Measurements from ENCODE around the gene ITSN1.

The ITSN1 gene

GRCh38 chr21:33931799-33932390, 289.6 kb downstream of the ITSN1 start:
- Histone ChIP-seq H3K4me3 (ENCODE audit: low read length) (peak overlapping the region; percentile 65), H3K9ac (ENCODE audit: low read depth, low read length) (peak overlapping the region; percentile 74), H3K27me3 (ENCODE audit: control insufficient read depth, insufficient read depth, low read length) (no peaks in the 10 kb centered on the region), H3K4me1 (ENCODE audit: control insufficient read depth, insufficient read depth, low read length) (peaks cover 12% of the 10 kb centered on the region), H3K9me3 (replicated peaks; ENCODE audit: low read length) (no peaks in the 10 kb centered on the region), H3K36me3 (ENCODE audit: insufficient read depth, low read length) (no peaks in the 10 kb centered on the region), H3K4me2 (ENCODE audit: low read length) (peak overlapping the region; percentile 80)

DNA sequence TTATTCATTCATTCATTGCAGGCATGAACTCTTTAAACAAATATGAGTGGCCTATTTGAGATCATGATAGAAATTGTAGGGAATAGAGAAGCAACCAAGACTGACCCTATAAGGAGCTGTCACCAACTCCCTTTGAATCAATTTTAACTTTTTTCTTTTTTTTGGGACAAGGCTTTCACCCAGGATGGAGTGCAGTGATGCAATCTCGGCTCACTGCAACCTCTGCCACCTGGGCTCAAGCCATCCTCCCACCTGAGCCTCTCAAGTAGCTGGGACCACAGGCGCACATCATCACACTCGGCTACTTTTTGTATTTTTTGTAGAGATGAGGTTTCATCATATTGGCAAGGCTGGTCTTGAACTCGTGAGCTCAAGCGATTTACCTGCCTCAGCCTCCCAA, 290.4 kb downstream of the ITSN1 start:
- H3K4me1 ChIP-seq (ENCODE audit: control insufficient read depth, insufficient read depth, low read length): peaks cover 12% of the 10 kb centered on the region
- peak overlapping the region; percentile 74 for H3K9ac ChIP-seq (ENCODE audit: low read depth, low read length)
- H3K27me3 ChIP-seq (ENCODE audit: control insufficient read depth, insufficient read depth, low read length): no peaks in the 10 kb centered on the region
- H3K4me2 ChIP-seq (ENCODE audit: low read length): peak overlapping the region; percentile 80
- H3K36me3 ChIP-seq (ENCODE audit: insufficient read depth, low read length): no peaks in the 10 kb centered on the region
- peak overlapping the region; percentile 65 for H3K4me3 ChIP-seq (ENCODE audit: low read length)
- H3K9me3 ChIP-seq (replicated peaks; ENCODE audit: low read length): no peaks in the 10 kb centered on the region

- H3K4me2 ChIP-seq (ENCODE audit: low read length): no peak overlapping the region
- no peak overlapping the region for H3K9ac ChIP-seq (ENCODE audit: low read depth, low read length)
- H3K9me3 ChIP-seq (replicated peaks; ENCODE audit: low read length): no peaks in the 10 kb centered on the region
- peaks cover 19% of the 10 kb centered on the region for H3K4me1 ChIP-seq (ENCODE audit: control insufficient read depth, insufficient read depth, low read length)
- no peak overlapping the region for H3K4me3 ChIP-seq (ENCODE audit: low read length)
- H3K27me3 ChIP-seq (ENCODE audit: control insufficient read depth, insufficient read depth, low read length): no peaks in the 10 kb centered on the region
- no peaks in the 10 kb centered on the region for H3K36me3 ChIP-seq (ENCODE audit: insufficient read depth, low read length)
Observed at GRCh38 chr21:33936301-33937038, 294.2 kb downstream of the ITSN1 start.

DNA sequence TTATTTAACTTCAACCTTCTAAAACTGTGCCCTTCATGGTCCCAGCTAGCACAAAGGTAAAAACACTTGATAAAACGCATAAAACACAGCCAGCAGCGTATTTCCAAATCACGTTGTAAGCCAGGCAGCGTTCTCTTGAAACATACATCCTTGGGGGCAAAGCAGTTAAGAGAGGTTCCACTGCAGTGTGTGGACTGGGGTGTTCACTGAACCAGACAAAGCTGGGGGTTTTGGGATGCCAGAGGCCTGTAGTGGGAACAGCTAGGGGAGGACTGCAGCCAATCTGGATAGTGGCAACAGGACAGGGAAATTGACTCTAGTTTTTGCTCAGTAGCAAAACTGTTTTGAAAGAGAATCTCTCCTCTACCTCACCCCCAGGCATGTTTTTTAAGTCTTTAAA, 294.8 kb downstream of the ITSN1 start:
- no peak overlapping the region for H3K9ac ChIP-seq (ENCODE audit: low read depth, low read length)
- no peak overlapping the region for H3K4me3 ChIP-seq (ENCODE audit: low read length)
- no peak overlapping the region for H3K4me2 ChIP-seq (ENCODE audit: low read length)
- peaks cover 16% of the 10 kb centered on the region for H3K4me1 ChIP-seq (ENCODE audit: control insufficient read depth, insufficient read depth, low read length)
- H3K27me3 ChIP-seq (ENCODE audit: control insufficient read depth, insufficient read depth, low read length): no peaks in the 10 kb centered on the region
- H3K36me3 ChIP-seq (ENCODE audit: insufficient read depth, low read length): no peaks in the 10 kb centered on the region
- no peaks in the 10 kb centered on the region for H3K9me3 ChIP-seq (replicated peaks; ENCODE audit: low read length)

GRCh38 chr21:33937931-33938339, 295.6 kb downstream of the ITSN1 start:
- no peaks in the 10 kb centered on the region for H3K36me3 ChIP-seq (ENCODE audit: insufficient read depth, low read length)

DNA sequence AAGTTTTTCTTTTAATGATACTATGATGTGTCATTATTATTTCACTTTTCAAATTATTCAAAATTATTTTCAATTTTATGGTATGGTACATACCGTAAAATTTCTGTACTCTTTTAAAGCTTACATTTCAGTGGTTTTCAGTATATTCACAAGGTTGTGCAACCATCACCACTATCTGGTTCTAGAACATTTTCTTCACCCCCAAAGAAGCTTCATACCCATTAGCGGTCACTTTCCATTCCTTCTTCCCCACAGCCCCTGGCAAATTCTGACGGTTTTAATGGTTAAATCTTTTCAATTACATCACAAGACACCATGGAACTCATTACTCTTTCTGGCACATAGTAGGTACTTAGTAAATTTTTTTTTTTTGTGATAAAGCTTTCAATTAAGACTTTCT, 296.1 kb downstream of the ITSN1 start:
- Histone ChIP-seq H3K9ac (ENCODE audit: low read depth, low read length) (no peak overlapping the region), H3K9me3 (replicated peaks; ENCODE audit: low read length) (no peaks in the 10 kb centered on the region), H3K4me2 (ENCODE audit: low read length) (no peak overlapping the region), H3K4me1 (ENCODE audit: control insufficient read depth, insufficient read depth, low read length) (peaks cover 12% of the 10 kb centered on the region), H3K27me3 (ENCODE audit: control insufficient read depth, insufficient read depth, low read length) (no peaks in the 10 kb centered on the region), H3K4me3 (ENCODE audit: low read length) (no peak overlapping the region), H3K36me3 (ENCODE audit: insufficient read depth, low read length) (no peaks in the 10 kb centered on the region)

More at GRCh38 chr21:33937931-33938339, 295.6 kb downstream of the ITSN1 start:
- Histone ChIP-seq H3K9me3 (replicated peaks; ENCODE audit: low read length) (no peaks in the 10 kb centered on the region), H3K27me3 (ENCODE audit: control insufficient read depth, insufficient read depth, low read length) (no peaks in the 10 kb centered on the region), H3K4me1 (ENCODE audit: control insufficient read depth, insufficient read depth, low read length) (peaks cover 12% of the 10 kb centered on the region), H3K4me3 (ENCODE audit: low read length) (no peak overlapping the region), H3K4me2 (ENCODE audit: low read length) (no peak overlapping the region), H3K9ac (ENCODE audit: low read depth, low read length) (no peak overlapping the region)

- H3K9ac ChIP-seq (ENCODE audit: low read depth, low read length): no peak overlapping the region
- no peaks in the 10 kb centered on the region for H3K27me3 ChIP-seq (ENCODE audit: control insufficient read depth, insufficient read depth, low read length)
- H3K4me2 ChIP-seq (ENCODE audit: low read length): no peak overlapping the region
- H3K36me3 ChIP-seq (ENCODE audit: insufficient read depth, low read length): no peaks in the 10 kb centered on the region
- H3K4me1 ChIP-seq (ENCODE audit: control insufficient read depth, insufficient read depth, low read length): peaks cover 12% of the 10 kb centered on the region
- no peak overlapping the region for H3K4me3 ChIP-seq (ENCODE audit: low read length)
- H3K9me3 ChIP-seq (replicated peaks; ENCODE audit: low read length): no peaks in the 10 kb centered on the region
Observed at GRCh38 chr21:33939226-33939625, 296.9 kb downstream of the ITSN1 start.

DNA sequence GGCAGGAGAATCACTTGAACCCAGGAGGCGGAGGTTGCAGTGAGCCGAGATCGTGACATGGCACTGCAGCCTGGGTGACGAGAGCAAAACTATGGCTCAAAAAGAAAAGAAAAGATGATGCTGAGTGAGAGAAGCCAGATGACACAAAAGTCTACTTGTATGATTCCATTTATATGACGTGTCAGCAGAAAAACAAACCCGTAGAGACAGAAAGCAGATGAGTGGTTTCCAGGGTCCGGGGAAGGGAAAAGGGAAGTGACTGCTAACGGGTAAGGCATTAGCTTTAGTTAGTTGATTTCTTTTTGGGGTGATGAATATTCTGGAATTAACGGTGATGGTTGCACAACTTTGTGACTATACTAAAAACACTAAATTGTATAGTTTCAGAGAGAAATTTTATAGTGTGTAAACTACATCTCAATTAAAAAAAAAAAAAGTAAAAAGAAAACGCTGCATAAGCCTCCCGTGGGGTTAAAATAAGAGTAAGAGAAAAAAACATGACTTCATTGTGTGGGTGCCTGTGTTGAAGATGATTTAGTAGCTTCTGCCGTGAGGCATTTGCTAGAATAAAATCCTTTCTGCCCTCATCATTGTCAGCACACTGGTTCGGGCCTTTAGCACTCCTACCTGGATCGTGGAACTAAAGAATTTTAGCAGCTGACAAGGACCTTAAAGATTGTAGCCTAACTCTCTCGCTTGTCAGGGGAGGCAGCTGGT, 298.0 kb downstream of the ITSN1 start:
- no peak overlapping the region for H3K4me2 ChIP-seq (ENCODE audit: low read length)
- no peaks in the 10 kb centered on the region for H3K36me3 ChIP-seq (ENCODE audit: insufficient read depth, low read length)
- no peaks in the 10 kb centered on the region for H3K27me3 ChIP-seq (ENCODE audit: control insufficient read depth, insufficient read depth, low read length)
- peaks cover 12% of the 10 kb centered on the region for H3K4me1 ChIP-seq (ENCODE audit: control insufficient read depth, insufficient read depth, low read length)
- H3K9me3 ChIP-seq (replicated peaks; ENCODE audit: low read length): no peaks in the 10 kb centered on the region
- H3K4me3 ChIP-seq (ENCODE audit: low read length): no peak overlapping the region
- peak overlapping the region; percentile 21 for H3K9ac ChIP-seq (ENCODE audit: low read depth, low read length)

DNA sequence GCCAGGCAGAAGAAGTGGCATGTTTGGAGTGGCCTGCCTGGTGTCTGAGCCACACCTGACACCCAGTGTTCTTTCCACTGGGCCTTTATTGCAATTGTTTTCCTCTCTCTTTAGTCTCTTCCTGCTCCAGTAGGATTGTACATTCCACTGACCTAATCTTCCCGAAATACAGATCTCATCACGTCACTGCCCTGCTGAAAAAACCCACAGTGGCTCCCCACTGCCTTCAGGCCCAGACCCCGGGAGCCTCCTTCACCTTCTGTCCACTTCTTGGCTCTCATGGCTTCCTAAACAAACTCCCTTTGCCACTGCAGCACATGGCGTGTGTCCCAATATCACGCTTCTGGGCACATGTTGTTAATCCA, 298.6 kb downstream of the ITSN1 start:
- peak overlapping the region; percentile 21 for H3K9ac ChIP-seq (ENCODE audit: low read depth, low read length)
- no peak overlapping the region for H3K4me2 ChIP-seq (ENCODE audit: low read length)
- H3K4me1 ChIP-seq (ENCODE audit: control insufficient read depth, insufficient read depth, low read length): peaks cover 12% of the 10 kb centered on the region
- H3K9me3 ChIP-seq (replicated peaks; ENCODE audit: low read length): no peaks in the 10 kb centered on the region
- no peaks in the 10 kb centered on the region for H3K27me3 ChIP-seq (ENCODE audit: control insufficient read depth, insufficient read depth, low read length)
- no peaks in the 10 kb centered on the region for H3K36me3 ChIP-seq (ENCODE audit: insufficient read depth, low read length)
- no peak overlapping the region for H3K4me3 ChIP-seq (ENCODE audit: low read length)

GRCh38 chr21:33942426-33942825, 300.1 kb downstream of the ITSN1 start:
- H3K9me3 ChIP-seq (replicated peaks; ENCODE audit: low read length): no peaks in the 10 kb centered on the region
- no peak overlapping the region for H3K4me2 ChIP-seq (ENCODE audit: low read length)
- H3K9ac ChIP-seq (ENCODE audit: low read depth, low read length): no peak overlapping the region
- H3K36me3 ChIP-seq (ENCODE audit: insufficient read depth, low read length): no peaks in the 10 kb centered on the region
- no peaks in the 10 kb centered on the region for H3K27me3 ChIP-seq (ENCODE audit: control insufficient read depth, insufficient read depth, low read length)
- no peak overlapping the region for H3K4me3 ChIP-seq (ENCODE audit: low read length)
- H3K4me1 ChIP-seq (ENCODE audit: control insufficient read depth, insufficient read depth, low read length): peaks cover 13% of the 10 kb centered on the region

DNA sequence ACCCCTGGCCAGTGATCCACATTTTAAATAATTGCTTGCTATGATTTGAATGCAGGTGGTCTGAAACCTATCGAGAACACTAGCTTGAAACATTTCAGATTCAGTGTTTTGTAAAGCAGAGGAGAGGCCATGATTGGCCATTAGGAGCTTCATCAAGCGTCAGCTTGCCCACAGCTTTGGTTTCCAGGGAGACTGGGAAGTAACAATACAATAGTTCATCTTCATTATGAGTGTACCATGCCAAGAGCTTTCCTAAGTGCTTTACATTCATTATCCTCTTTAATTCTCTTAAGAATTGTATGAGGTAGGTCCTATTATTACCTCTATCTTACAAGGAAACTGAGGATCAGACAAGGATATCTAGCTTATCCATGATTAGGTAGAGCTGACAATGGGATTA, 301.0 kb downstream of the ITSN1 start:
- H3K4me1 ChIP-seq (ENCODE audit: control insufficient read depth, insufficient read depth, low read length): peaks cover 19% of the 10 kb centered on the region
- H3K4me2 ChIP-seq (ENCODE audit: low read length): no peak overlapping the region
- H3K9me3 ChIP-seq (replicated peaks; ENCODE audit: low read length): no peaks in the 10 kb centered on the region
- no peaks in the 10 kb centered on the region for H3K27me3 ChIP-seq (ENCODE audit: control insufficient read depth, insufficient read depth, low read length)
- H3K9ac ChIP-seq (ENCODE audit: low read depth, low read length): no peak overlapping the region
- H3K4me3 ChIP-seq (ENCODE audit: low read length): no peak overlapping the region
- H3K36me3 ChIP-seq (ENCODE audit: insufficient read depth, low read length): no peaks in the 10 kb centered on the region

All from skeletal muscle satellite cell (primary cell).